ENCODE results near the gene TACR1. TPM values are rescaled to one million over a fixed set of nuclear protein-coding genes. Genes with fewer than 3 reads are reported as not detected.

The TACR1 gene
- total RNA-seq, 1 donor from 2014 or later = not detected

GRCh38 chr2:75021672-75022071, 177.6 kb downstream of the TACR1 start:
- no peak for DNase-seq (ENCODE audit: low read depth, low spot score)

GRCh38 chr2:75020476-75020875, 178.8 kb downstream of the TACR1 start:
- DNase-seq (ENCODE audit: low read depth, low spot score) = no peak

GRCh38 chr2:75019790-75020189, 179.5 kb downstream of the TACR1 start:
- no peak for DNase-seq (ENCODE audit: low read depth, low spot score)

GRCh38 chr2:75018162-75018561, 181.2 kb downstream of the TACR1 start:
- no peak for DNase-seq (ENCODE audit: low read depth, low spot score)

- no peak for DNase-seq (ENCODE audit: low read depth, low spot score)
These were observed 187.2 kb downstream of the TACR1 start for GRCh38 chr2:75012080-75012479.

GRCh38 chr2:75010571-75010970, 188.7 kb downstream of the TACR1 start:
- no peak for DNase-seq (ENCODE audit: low read depth, low spot score)

- no peak for DNase-seq (ENCODE audit: low read depth, low spot score)
These were observed 191.5 kb downstream of the TACR1 start for GRCh38 chr2:75007819-75008218.

GRCh38 chr2:75007061-75007460, 192.3 kb downstream of the TACR1 start:
- DNase-seq (ENCODE audit: low read depth, low spot score) = no peak

GRCh38 chr2:75006041-75006440, 193.3 kb downstream of the TACR1 start:
- no peak for DNase-seq (ENCODE audit: low read depth, low spot score)

GRCh38 chr2:75003773-75004172, 195.5 kb downstream of the TACR1 start:
- DNase-seq (ENCODE audit: low read depth, low spot score) = no peak

GRCh38 chr2:75003276-75003675, 196.0 kb downstream of the TACR1 start:
- no peak for DNase-seq (ENCODE audit: low read depth, low spot score)

GRCh38 chr2:75002007-75002406, 197.3 kb downstream of the TACR1 start:
- no peak for DNase-seq (ENCODE audit: low read depth, low spot score)

GRCh38 chr2:74999468-74999867, 199.9 kb downstream of the TACR1 start:
- DNase-seq (ENCODE audit: low read depth, low spot score) = no peak

Other genes with a start within 250 kb of the TACR1 start
- gene POLE4, start 240.9 kb downstream of the TACR1 start, total RNA-seq = 17.7 and 23.1 TPM in 2 replicates